ENCODE measurements around the gene F2RL3.

- TF ChIP-seq, protein P1, sequence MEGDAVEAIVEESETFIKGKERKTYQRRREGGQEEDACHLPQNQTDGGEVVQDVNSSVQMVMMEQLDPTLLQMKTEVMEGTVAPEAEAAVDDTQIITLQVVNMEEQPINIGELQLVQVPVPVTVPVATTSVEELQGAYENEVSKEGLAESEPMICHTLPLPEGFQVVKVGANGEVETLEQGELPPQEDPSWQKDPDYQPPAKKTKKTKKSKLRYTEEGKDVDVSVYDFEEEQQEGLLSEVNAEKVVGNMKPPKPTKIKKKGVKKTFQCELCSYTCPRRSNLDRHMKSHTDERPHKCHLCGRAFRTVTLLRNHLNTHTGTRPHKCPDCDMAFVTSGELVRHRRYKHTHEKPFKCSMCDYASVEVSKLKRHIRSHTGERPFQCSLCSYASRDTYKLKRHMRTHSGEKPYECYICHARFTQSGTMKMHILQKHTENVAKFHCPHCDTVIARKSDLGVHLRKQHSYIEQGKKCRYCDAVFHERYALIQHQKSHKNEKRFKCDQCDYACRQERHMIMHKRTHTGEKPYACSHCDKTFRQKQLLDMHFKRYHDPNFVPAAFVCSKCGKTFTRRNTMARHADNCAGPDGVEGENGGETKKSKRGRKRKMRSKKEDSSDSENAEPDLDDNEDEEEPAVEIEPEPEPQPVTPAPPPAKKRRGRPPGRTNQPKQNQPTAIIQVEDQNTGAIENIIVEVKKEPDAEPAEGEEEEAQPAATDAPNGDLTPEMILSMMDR (IDR thresholded peaks at IDR 0.05 in 4 of 5, conservative IDR thresholded peaks at IDR 0.05 in 1 of 5) = no peak
- TF ChIP-seq POLR2A (IDR thresholded peaks at IDR 0.05) = no peak
Observed at GRCh38 chr19:16893686-16893989, 4.8 kb downstream of the F2RL3 start.
